MCF 10A (cell line): Measurements from ENCODE around the gene CDC37L1. TPM values are rescaled to one million over a fixed set of nuclear protein-coding genes. Genes with fewer than 3 reads are reported as not detected.

Experiments used
- BruUV-seq: library from RNA; stranded (reverse); fragments of 400-500 nt; replicated peaks from 2 replicates; lab custom pipeline; 2021; lab: Mats Ljungman, UMichigan
- CTCF ChIA-PET: fragments of 300-600 bp; sonication (Branson Sonifier 250); formaldehyde crosslinking; extraction: SDS; loops from one replicate; lab custom pipeline; 2021; ENCODE audit warnings: antibody characterized with exemption, inconsistent platforms; lab: Yijun Ruan, JAX
- POLR2A ChIA-PET: fragments of 300-600, 350-650 bp; sonication (Branson Sonifier 250); formaldehyde crosslinking; extraction: SDS; loops from one replicate; lab custom pipeline; 2020; ENCODE audit warnings: antibody characterized with exemption, inconsistent platforms; lab: Yijun Ruan, JAX
- DNase-seq: peaks from one replicate; pipeline ENCODE4 v3.0.0-alpha.2; 2018; ENCODE audit not compliant: unreplicated experiment
- H3K27ac Mint-ChIP-seq: one replicate; pipeline ENCODE4 v1.8.0; 2022; ENCODE audit warnings: mild to moderate bottlenecking, low read depth, mixed read lengths; ENCODE audit not compliant: unreplicated experiment
- H3K27me3 Mint-ChIP-seq: one replicate; pipeline ENCODE4 v1.8.0; 2022; ENCODE audit warnings: mixed read lengths; ENCODE audit not compliant: insufficient read depth, unreplicated experiment
- H3K36me3 Mint-ChIP-seq: one replicate; pipeline ENCODE4 v1.8.0; 2022; ENCODE audit warnings: mild to moderate bottlenecking, moderate library complexity, mixed read lengths; ENCODE audit not compliant: insufficient read depth, unreplicated experiment
- H3K4me1 Mint-ChIP-seq: one replicate; pipeline ENCODE4 v1.8.0; 2022; ENCODE audit warnings: mixed read lengths; ENCODE audit not compliant: insufficient read depth, unreplicated experiment
- H3K4me3 Mint-ChIP-seq: one replicate; pipeline ENCODE4 v1.8.0; 2022; ENCODE audit warnings: mild to moderate bottlenecking, moderate library complexity, mixed read lengths; ENCODE audit not compliant: unreplicated experiment
- H3K9me3 Mint-ChIP-seq: one replicate; pipeline ENCODE4 v1.8.0; 2022; ENCODE audit warnings: mixed read lengths; ENCODE audit not compliant: unreplicated experiment
- CTCF ChIP-seq: fragments of 200-600 bp; IDR thresholded peaks from one replicate; pipeline ENCODE4 v1.8.0; 2022; ENCODE audit warnings: antibody characterized with exemption, mild to moderate bottlenecking; ENCODE audit not compliant: unreplicated experiment
- intact Hi-C: fragments of 100-400 bp; cut with micrococcal nuclease; formaldehyde crosslinking; loops from 2 replicates; pipeline ENCODE4 v1.14.1; 2022
- total RNA-seq: library from RNA; stranded (reverse); gene quantifications from 2 replicates; pipeline ENCODE4 v1.2.3, GENCODE V29; 2022

The CDC37L1 gene
- total RNA-seq, 1 experiment from 2014 or later, result 20.4 TPM

GRCh38 chr9:4670591-4670990 lies 8.8 kb upstream of the CDC37L1 start:
- Mint-ChIP-seq H3K4me3 (no peak overlapping the region), H3K9me3 (peaks cover 2% of the 10 kb centered on the region), H3K4me1 (peaks cover 20% of the 10 kb centered on the region), H3K36me3 (peaks cover 2% of the 10 kb centered on the region), H3K27me3 (no peaks in the 10 kb centered on the region), H3K27ac (no peak overlapping the region)
- ChIA-PET CTCF (interaction anchor here (0.5 to 1.1 kb wide), 3 partner anchors 9 to 286 kb away, joined by 3 to 5 read pairs (median 3); partner anchors contain the start of gene PLPP6), POLR2A (interaction anchor here (1.1 kb wide), 1 partner anchor 9 kb away, joined by 3 read pairs; the partner anchor contains the start of gene CDC37L1)
- no peak for DNase-seq
- no TSS peak for BruUV-seq
- intact Hi-C loops, result no loop called here
- TF ChIP-seq CTCF, result no peak

- no peak for TF ChIP-seq CTCF
- DNase-seq, result no peak
- peaks cover 6% of the 10 kb centered on the region for H3K9me3 Mint-ChIP-seq
- ChIA-PET POLR2A (interaction anchor here (0.5 to 1.0 kb wide), 2 partner anchors 9 to 53 kb away, joined by 3 read pairs; no protein-coding TSS in a partner anchor), CTCF (interaction anchor here (1.1 kb wide), 1 partner anchor 10 kb away, joined by 3 read pairs; the partner anchor contains the start of gene PLPP6)
- H3K27ac Mint-ChIP-seq, result no peak overlapping the region
- peaks cover 6% of the 10 kb centered on the region for H3K36me3 Mint-ChIP-seq
- no TSS peak for BruUV-seq
- no peaks in the 10 kb centered on the region for H3K27me3 Mint-ChIP-seq
- no peak overlapping the region for H3K4me3 Mint-ChIP-seq
- intact Hi-C loops, result no loop called here
- H3K4me1 Mint-ChIP-seq, result peaks cover 14% of the 10 kb centered on the region
These were observed 7.6 kb upstream of the CDC37L1 start for GRCh38 chr9:4671737-4672136.

- intact Hi-C loops, result no loop called here
- no TSS peak for BruUV-seq
- ChIA-PET POLR2A (interaction anchor here (0.6 to 2.7 kb wide), 12 partner anchors 9 to 372 kb away, joined by 3 to 27 read pairs (median 4); partner anchors contain the start of genes AK3, JAK2, PLPP6 and RCL1), CTCF (interaction anchor here (1.1 to 1.8 kb wide), 5 partner anchors 9 to 292 kb away, joined by 3 to 9 read pairs (median 8); partner anchors contain the start of genes PLPP6 and SPATA6L)
- Mint-ChIP-seq H3K27me3 (no peaks in the 10 kb centered on the region), H3K36me3 (peaks cover 6% of the 10 kb centered on the region), H3K4me3 (no peak overlapping the region), H3K4me1 (peaks cover 14% of the 10 kb centered on the region), H3K27ac (peak overlapping the region; percentile 57), H3K9me3 (peaks cover 6% of the 10 kb centered on the region)
- peak; percentile 83 for DNase-seq
- TF ChIP-seq CTCF, result no peak
These were observed 4.6 kb upstream of the CDC37L1 start for GRCh38 chr9:4674783-4675182.

GRCh38 chr9:4677392-4677791 lies 2.0 kb upstream of the CDC37L1 start:
- CTCF ChIA-PET, result interaction anchor here (2.5 to 2.9 kb wide), 2 partner anchors 12 to 15 kb away, joined by 10 to 15 read pairs; partner anchors contain the start of genes PLPP6 and SPATA6L
- TF ChIP-seq CTCF, result no peak
- POLR2A ChIA-PET, result interaction anchor here (0.6 to 1.4 kb wide), 7 partner anchors 12 to 1834 kb away, joined by 3 to 8 read pairs (median 4); partner anchors contain the start of genes AK3, PLPP6 and SPATA6L
- Mint-ChIP-seq H3K9me3 (peaks cover 6% of the 10 kb centered on the region), H3K36me3 (peaks cover 9% of the 10 kb centered on the region), H3K27me3 (no peaks in the 10 kb centered on the region), H3K4me1 (peaks cover 14% of the 10 kb centered on the region), H3K27ac (no peak overlapping the region), H3K4me3 (no peak overlapping the region)
- no peak for DNase-seq
- intact Hi-C loops, result no loop called here
- BruUV-seq, result no TSS peak
